ENCODE measurements around the gene SNX33.
A peak's percentile ranks its signal among the peaks of the same experiment; 100 is the strongest.

The SNX33 gene

DNA sequence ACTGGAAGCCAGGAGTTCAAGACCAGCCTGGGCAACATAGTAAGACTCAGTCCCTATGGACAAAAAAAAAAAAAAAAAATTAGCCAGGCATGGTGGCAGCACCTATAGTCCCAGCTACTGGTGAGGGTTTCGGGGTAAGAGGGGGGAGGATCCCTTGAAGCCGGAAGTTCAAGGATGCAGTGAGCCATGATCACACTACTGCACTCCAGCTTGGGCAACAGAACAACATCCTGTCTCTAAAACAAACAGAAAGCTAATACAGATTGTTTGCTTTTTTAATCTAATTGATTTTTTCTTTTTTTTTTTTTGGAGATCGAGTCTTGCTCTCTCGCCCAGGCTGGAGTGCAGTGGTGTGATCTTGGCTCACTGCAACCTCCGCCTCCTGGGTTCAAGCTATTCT, 6.1 kb upstream of the SNX33 start:
- no peak for DNase-seq (ENCODE audit: low read depth, low spot score)
- no peak overlapping the region for H3K4me3 ChIP-seq (ENCODE audit: low read depth, low read length)
- TF ChIP-seq, protein P1, sequence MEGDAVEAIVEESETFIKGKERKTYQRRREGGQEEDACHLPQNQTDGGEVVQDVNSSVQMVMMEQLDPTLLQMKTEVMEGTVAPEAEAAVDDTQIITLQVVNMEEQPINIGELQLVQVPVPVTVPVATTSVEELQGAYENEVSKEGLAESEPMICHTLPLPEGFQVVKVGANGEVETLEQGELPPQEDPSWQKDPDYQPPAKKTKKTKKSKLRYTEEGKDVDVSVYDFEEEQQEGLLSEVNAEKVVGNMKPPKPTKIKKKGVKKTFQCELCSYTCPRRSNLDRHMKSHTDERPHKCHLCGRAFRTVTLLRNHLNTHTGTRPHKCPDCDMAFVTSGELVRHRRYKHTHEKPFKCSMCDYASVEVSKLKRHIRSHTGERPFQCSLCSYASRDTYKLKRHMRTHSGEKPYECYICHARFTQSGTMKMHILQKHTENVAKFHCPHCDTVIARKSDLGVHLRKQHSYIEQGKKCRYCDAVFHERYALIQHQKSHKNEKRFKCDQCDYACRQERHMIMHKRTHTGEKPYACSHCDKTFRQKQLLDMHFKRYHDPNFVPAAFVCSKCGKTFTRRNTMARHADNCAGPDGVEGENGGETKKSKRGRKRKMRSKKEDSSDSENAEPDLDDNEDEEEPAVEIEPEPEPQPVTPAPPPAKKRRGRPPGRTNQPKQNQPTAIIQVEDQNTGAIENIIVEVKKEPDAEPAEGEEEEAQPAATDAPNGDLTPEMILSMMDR (IDR thresholded peaks at IDR 0.05; ENCODE audit: low read depth, low read length) = no peak
- in situ Hi-C loops (cut with HindIII; ENCODE audit: low sequenced_read_pairs) = no loop called here

DNA sequence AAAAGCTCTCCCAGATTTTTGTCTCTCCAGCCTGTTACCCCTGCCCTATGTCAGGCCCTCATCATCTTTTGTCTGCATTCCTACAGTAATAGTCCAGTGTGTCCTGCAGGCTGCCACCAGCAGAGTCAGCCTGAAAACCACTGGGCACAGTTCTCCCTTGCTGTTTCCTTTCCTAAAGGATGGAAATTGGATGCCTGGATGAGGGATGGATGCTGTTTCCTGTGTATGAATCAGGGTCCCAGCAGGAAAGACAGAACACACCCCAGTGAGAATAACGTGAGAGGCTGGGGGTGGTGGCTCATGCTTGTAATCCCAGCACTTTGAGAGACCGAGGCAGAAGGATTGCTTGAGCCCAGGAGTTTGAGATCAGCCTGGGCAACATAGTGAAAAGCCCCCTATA, 3.3 kb upstream of the SNX33 start:
- no peak overlapping the region for H3K4me3 ChIP-seq (ENCODE audit: low read depth, low read length)
- TF ChIP-seq, protein P1 (IDR thresholded peaks at IDR 0.05; ENCODE audit: low read depth, low read length) = peak; percentile 1
- peak; percentile 46 for DNase-seq (ENCODE audit: low read depth, low spot score)
- in situ Hi-C loops (cut with HindIII; ENCODE audit: low sequenced_read_pairs) = no loop called here

DNA sequence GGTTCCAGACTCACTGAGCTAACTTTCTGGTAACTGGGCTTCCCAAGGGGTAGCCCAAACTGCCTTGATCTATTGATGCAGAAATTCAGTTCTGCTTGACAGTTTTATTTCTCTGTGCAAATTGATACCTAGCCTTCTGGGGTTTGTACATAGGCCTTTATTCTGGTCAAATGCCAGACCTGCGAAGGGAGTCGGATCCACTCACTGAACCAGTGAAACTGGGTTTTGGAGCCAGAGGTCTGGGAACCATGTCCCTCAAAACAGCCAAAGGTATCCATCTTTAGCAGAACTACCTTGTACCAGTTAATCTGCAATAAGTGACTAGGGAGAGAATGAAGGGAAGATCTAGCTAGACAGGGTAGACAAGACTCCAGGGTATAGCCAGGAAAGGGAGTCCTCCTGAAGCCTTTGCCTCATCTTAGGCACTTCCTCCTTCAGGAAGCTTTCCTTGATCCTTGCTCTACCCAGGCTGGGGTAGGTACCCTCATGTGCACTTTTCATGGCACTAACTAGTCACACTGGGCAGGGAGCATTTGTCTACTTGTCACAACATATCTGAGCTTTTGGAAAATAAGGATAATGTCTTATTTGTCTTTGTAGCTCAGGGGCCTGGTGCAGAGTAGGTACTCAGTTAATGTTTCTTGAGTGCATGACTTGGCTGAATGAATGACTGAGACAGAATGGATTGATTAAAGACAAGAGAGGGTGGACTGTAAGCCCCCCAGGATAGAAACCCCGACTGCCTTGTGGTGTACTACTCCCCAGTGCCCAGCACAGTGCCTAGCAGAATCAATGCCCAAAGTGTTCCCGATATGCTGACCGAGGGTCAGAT, 1.4 kb upstream of the SNX33 start:
- H3K4me3 ChIP-seq (ENCODE audit: low read depth, low read length) = peak overlapping the region; percentile 64
- TF ChIP-seq, protein P1 (IDR thresholded peaks at IDR 0.05; ENCODE audit: low read depth, low read length) = no peak
- in situ Hi-C loops (cut with HindIII; ENCODE audit: low sequenced_read_pairs) = no loop called here
- no peak for DNase-seq (ENCODE audit: low read depth, low spot score)

DNA sequence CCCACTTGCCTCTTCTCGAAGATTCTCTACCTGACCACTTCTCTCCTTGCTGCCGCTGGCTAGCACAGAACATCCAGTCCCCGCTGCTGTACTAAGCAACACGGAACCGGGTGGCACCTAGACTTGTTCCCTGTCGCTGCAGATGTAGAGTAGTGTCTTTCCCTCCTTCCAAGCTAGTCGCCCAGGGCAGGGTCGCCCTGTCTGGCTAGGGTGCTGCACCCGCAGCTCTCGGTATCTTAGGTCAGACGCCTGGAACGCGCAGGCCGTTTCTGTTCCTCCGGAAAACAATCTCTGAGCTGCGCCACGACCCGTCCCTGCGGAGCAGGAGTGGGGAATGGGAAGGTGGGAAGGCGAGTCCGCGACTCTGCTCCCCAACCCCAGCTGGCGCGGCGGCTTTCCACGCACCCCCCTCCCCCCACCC, 758 bp upstream of the SNX33 start:
- no peak for DNase-seq (ENCODE audit: low read depth, low spot score)
- TF ChIP-seq, protein P1 (IDR thresholded peaks at IDR 0.05; ENCODE audit: low read depth, low read length) = no peak
- in situ Hi-C loops (cut with HindIII; ENCODE audit: low sequenced_read_pairs) = no loop called here
- peak overlapping the region; percentile 64 for H3K4me3 ChIP-seq (ENCODE audit: low read depth, low read length)

DNA sequence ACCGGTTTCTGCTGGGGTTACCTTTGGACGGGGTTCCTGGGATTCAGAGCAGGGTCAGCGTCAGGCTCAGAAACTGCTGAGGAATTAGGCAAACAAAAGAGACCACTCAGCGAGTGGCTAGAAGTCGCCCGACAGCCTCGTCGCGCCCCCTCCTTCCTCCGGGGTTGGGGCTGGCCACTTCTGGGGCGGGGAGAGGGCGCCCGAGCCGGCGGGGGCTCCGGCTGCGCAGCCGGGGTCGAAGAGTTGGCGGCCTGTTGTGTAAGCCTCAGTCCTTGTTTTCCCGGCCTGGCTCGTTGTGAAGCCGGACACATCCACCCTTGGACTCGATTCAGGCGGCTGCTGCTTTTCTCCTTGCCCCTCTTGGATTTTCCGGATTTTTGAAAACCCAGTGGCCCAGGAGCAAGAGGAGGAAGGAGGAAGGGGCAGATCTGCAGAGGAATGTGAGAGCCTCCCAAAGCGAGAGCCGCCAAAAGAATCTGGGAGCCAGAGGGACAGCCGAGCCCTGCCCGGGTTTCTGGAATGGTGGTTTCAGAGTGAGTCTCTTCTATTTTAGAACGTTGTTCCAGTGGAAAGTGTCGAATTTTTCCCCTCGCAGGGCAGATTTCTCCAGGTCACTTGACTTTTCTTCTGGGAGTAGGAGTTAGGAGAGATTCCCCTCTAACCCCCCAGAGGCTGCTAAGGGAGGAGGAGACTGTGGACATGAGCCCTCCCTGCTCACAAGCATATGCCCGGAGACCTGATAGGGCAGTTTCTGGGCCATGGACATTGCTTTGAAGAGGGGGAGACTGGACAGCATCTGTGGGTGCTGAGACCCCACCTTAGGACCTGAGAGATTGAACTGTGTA, 666 bp downstream of the SNX33 start:
- H3K4me3 ChIP-seq (ENCODE audit: low read depth, low read length) = peak overlapping the region; percentile 64
- in situ Hi-C loops (cut with HindIII; ENCODE audit: low sequenced_read_pairs) = no loop called here
- TF ChIP-seq, protein P1 (IDR thresholded peaks at IDR 0.05; ENCODE audit: low read depth, low read length) = no peak
- peak; percentile 56 for DNase-seq (ENCODE audit: low read depth, low spot score)

DNA sequence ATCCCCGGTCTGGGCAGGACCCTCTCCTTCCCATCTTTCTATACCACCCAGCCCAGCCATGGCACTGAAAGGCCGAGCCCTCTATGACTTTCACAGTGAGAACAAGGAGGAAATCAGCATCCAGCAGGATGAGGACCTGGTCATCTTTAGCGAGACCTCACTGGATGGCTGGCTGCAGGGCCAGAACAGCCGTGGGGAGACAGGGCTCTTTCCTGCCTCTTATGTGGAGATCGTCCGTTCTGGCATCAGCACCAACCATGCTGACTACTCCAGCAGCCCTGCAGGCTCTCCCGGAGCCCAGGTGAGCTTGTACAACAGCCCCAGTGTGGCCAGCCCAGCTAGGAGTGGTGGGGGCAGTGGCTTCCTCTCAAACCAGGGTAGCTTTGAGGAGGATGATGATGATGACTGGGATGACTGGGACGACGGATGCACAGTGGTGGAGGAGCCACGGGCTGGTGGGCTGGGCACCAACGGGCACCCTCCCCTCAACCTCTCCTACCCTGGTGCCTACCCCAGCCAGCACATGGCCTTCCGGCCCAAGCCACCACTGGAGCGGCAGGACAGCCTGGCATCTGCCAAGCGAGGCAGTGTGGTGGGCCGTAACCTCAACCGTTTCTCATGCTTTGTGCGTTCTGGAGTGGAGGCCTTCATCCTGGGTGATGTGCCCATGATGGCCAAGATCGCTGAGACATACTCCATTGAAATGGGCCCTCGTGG, 1.5 kb downstream of the SNX33 start:
- DNase-seq (ENCODE audit: low read depth, low spot score) = no peak
- peak overlapping the region; percentile 64 for H3K4me3 ChIP-seq (ENCODE audit: low read depth, low read length)
- in situ Hi-C loops (cut with HindIII; ENCODE audit: low sequenced_read_pairs) = no loop called here
- TF ChIP-seq, protein P1 (IDR thresholded peaks at IDR 0.05; ENCODE audit: low read depth, low read length) = no peak
